Ishikawa (cell line): Measurements from ENCODE around the gene TRAFD1.

Source experiments
- CREB1 ChIP-seq: IDR thresholded peaks from 2 replicates; pipeline ENCODE4 v1.6.1; 2012; ENCODE audit warnings: low read depth
- EP300 ChIP-seq: IDR thresholded peaks from 2 replicates; pipeline ENCODE4 v1.6.1; 2012; ENCODE audit warnings: borderline replicate concordance
- MAX ChIP-seq: IDR thresholded peaks from 2 replicates; pipeline ENCODE4 v1.6.1; 2012
- TAF1 ChIP-seq: IDR thresholded peaks from 2 replicates; pipeline ENCODE4 v1.6.1; 2012; ENCODE audit warnings: low read depth, mild to moderate bottlenecking

GRCh38 chr12:112179341-112179740, 54.0 kb downstream of the TRAFD1 start:
- TF ChIP-seq TAF1 (no peak), CREB1 (no peak), EP300 (no peak), MAX (no peak)
